HG03175 (cell line): ENCODE measurements around the gene DHRS4.
A peak's percentile ranks its signal among the peaks of the same experiment; 100 is the strongest.
"Not testable (repeated sequence)": the region's sequence is repeated elsewhere in the genome, so short reads cannot be mapped to it uniquely, and the experiment has no call there.

Experiments used
- ATAC-seq: cut with Tn5 transposase; IDR thresholded peaks from one replicate; pipeline ENCODE4 v1.9.1; 2021; ENCODE audit warnings: mild to moderate bottlenecking, moderate library complexity; ENCODE audit not compliant: unreplicated experiment

The DHRS4 gene

GRCh38 chr14:23981951-23982813, 28.6 kb downstream of the DHRS4 start:
- ATAC-seq, result not testable (repeated sequence)

- ATAC-seq, result no peak
Measured at GRCh38 chr14:23984891-23985602, 31.5 kb downstream of the DHRS4 start.

- peak; percentile 21 for ATAC-seq
Measured at GRCh38 chr14:23988223-23988606, 34.6 kb downstream of the DHRS4 start.

GRCh38 chr14:23988607-23989363, 35.2 kb downstream of the DHRS4 start, which contains the start of gene DHRS4L2:
Gene DHRS4L2, plus strand, starts transcription at chr14:23988929. Its CDS starts 19 bp downstream, at chr14:23988948.
- ATAC-seq, result peak; percentile 81

- peak; percentile 51 for ATAC-seq
Measured at GRCh38 chr14:23989734-23990445, 36.3 kb downstream of the DHRS4 start.

GRCh38 chr14:23990961-23991360, 37.4 kb downstream of the DHRS4 start:
- ATAC-seq, result not testable (repeated sequence)

- not testable (repeated sequence) for ATAC-seq
Measured at GRCh38 chr14:23993042-23993441, 39.5 kb downstream of the DHRS4 start.

GRCh38 chr14:23996009-23996408, 42.4 kb downstream of the DHRS4 start:
- not testable (repeated sequence) for ATAC-seq

- ATAC-seq, result not testable (repeated sequence)
Measured at GRCh38 chr14:23996825-23997224, 43.3 kb downstream of the DHRS4 start.

GRCh38 chr14:23999640-24000039, 46.1 kb downstream of the DHRS4 start:
- not testable (repeated sequence) for ATAC-seq

GRCh38 chr14:24001078-24001477, 47.5 kb downstream of the DHRS4 start:
- ATAC-seq, result not testable (repeated sequence)

- not testable (repeated sequence) for ATAC-seq
Measured at GRCh38 chr14:24001679-24002078, 48.1 kb downstream of the DHRS4 start.

- ATAC-seq, result peak; percentile 27
Measured at GRCh38 chr14:24006471-24006816, 52.9 kb downstream of the DHRS4 start.

- peak; percentile 86 for ATAC-seq
Measured at GRCh38 chr14:24006817-24007652, 53.5 kb downstream of the DHRS4 start.

- no peak for ATAC-seq
Measured at GRCh38 chr14:24011051-24011450, 57.5 kb downstream of the DHRS4 start.

GRCh38 chr14:24012726-24013273, 59.2 kb downstream of the DHRS4 start:
- not testable (repeated sequence) for ATAC-seq

GRCh38 chr14:24013654-24014514, 60.3 kb downstream of the DHRS4 start:
- ATAC-seq, result peak; percentile 56

- not testable (repeated sequence) for ATAC-seq
Measured at GRCh38 chr14:24015745-24016144, 62.2 kb downstream of the DHRS4 start.
